ENCODE measurements around the gene UBXN6. TPM values are rescaled to one million over a fixed set of nuclear protein-coding genes. Genes with fewer than 3 reads are reported as not detected.

The UBXN6 gene
- total RNA-seq, 2 donors from 2014 or later, result 82.7 to 199 TPM

DNA sequence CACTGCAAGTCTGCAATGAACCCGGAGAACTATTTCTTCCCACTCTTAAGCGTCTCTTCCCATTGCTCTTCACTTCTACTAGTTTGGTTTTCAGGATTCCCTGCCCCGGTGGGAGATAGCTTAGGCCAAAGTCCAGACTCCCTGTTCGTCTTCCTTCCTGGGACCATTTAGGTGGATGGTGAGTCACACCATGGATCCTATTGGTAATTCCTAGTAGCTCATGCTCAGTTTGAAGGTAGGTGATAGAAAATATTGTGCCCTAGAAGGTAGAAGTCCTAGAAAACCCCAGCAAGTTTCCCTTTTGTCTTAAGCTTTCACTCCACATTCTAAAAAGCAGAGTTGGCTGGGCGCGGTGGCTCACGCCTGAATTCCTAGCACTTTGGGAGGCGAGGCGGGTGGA is 41.3 kb downstream of the UBXN6 start:
- no peak for DNase-seq (ENCODE audit: low spot score)
- no peaks in the 10 kb centered on the region for H3K27me3 ChIP-seq (replicated peaks; ENCODE audit: insufficient read depth)
- H3K36me3 ChIP-seq, result no peaks in the 10 kb centered on the region
- H3K27ac ChIP-seq, result no peak overlapping the region
- TF ChIP-seq POLR2AphosphoS5 (IDR thresholded peaks at IDR 0.05) (no peak), CTCF (IDR thresholded peaks at IDR 0.05) (no peak), POLR2A (IDR thresholded peaks at IDR 0.05) (no peak)
- intact Hi-C loops (cut with DNase I), result no loop called here
- WGBS, result 94% methylated on average over 9 of the region's 9 CpGs
- peaks cover 3% of the 10 kb centered on the region for H3K4me1 ChIP-seq (replicated peaks)
- H3K9me3 ChIP-seq, result no peaks in the 10 kb centered on the region
- H3K4me3 ChIP-seq, result no peak overlapping the region

- 64% methylated on average over 10 of the region's 10 CpGs for WGBS
- Histone ChIP-seq H3K27ac (no peak overlapping the region), H3K9me3 (no peaks in the 10 kb centered on the region), H3K27me3 (replicated peaks; ENCODE audit: insufficient read depth) (no peaks in the 10 kb centered on the region), H3K4me3 (no peak overlapping the region), H3K4me1 (replicated peaks) (peaks cover 3% of the 10 kb centered on the region), H3K36me3 (no peaks in the 10 kb centered on the region)
- DNase-seq (ENCODE audit: low spot score), result no peak
- no peak for TF ChIP-seq POLR2A (IDR thresholded peaks at IDR 0.05)
- no peak for TF ChIP-seq POLR2AphosphoS5 (IDR thresholded peaks at IDR 0.05)
- TF ChIP-seq CTCF (IDR thresholded peaks at IDR 0.05), result no peak
- intact Hi-C loops (cut with DNase I), result no loop called here
Measured at GRCh38 chr19:4415352-4415751, 42.2 kb downstream of the UBXN6 start.

DNA sequence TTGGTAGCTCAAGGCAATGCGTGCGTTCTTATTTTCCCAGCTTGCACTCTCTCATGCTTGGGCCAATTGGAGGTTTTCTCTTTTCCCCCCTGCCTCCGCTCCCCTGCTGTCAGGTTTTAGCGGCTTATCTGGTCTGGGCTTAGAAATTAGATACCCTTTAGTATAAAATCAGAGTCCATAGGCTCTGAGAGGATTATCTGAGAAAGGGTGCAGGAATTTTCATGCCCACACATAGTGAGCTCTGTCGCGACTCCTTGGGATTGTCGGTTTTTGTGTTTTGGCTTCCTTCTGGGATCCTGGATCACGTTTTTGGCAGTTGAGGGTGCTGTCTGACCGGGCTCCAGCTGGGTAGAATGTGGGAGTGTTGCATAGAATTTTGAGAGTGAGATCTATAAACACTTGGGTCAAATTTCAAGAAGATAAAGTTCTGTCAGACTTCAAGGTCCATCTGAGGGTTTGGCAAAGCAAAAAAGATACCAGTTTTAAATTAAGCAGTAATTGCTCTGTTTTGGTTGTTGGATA is 42.7 kb downstream of the UBXN6 start:
- Histone ChIP-seq H3K4me3 (no peak overlapping the region), H3K27me3 (replicated peaks; ENCODE audit: insufficient read depth) (no peaks in the 10 kb centered on the region), H3K9me3 (no peaks in the 10 kb centered on the region), H3K27ac (no peak overlapping the region), H3K36me3 (no peaks in the 10 kb centered on the region), H3K4me1 (replicated peaks) (peaks cover 3% of the 10 kb centered on the region)
- intact Hi-C loops (cut with DNase I), result no loop called here
- DNase-seq (ENCODE audit: low spot score), result no peak
- TF ChIP-seq CTCF (IDR thresholded peaks at IDR 0.05) (no peak), POLR2A (IDR thresholded peaks at IDR 0.05) (no peak), POLR2AphosphoS5 (IDR thresholded peaks at IDR 0.05) (no peak)
- WGBS, result 41% methylated on average over 9 of the region's 9 CpGs

DNA sequence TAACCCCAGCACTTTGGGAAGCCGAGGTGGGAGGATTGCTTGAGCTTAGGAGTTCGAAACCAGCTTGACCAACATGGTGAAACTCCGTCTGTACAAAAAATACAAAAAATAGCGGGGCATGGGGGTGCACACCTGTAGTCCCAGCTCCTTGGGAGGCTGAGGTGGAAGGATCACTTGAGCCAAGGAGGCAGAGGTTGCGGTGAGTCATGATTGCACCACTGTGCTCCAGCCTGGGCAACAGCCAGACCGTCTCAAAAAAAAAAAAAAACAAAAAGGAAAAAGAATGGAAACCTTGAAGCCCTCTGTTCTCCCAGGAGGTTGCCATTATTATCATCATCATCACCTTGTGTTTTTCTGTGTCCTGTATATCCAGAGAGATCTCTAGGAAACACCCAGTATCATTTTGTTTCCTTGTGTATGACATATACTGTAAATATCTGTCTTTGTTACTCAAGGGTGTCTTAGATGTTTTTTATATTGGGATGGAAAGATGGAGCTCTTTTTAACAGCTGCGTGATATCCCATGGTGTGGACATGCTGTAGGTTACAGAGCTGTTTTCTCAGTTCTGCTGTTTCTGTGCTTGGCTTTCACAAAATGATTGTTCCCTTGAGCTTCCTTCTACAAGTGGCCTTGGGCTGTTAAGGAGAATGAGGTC is 43.3 kb downstream of the UBXN6 start:
- 88% methylated on average over 7 of the region's 7 CpGs for WGBS
- H3K36me3 ChIP-seq, result no peaks in the 10 kb centered on the region
- intact Hi-C loops (cut with DNase I), result no loop called here
- H3K27ac ChIP-seq, result no peak overlapping the region
- TF ChIP-seq POLR2AphosphoS5 (IDR thresholded peaks at IDR 0.05) (no peak), POLR2A (IDR thresholded peaks at IDR 0.05) (no peak), CTCF (IDR thresholded peaks at IDR 0.05) (no peak)
- H3K27me3 ChIP-seq (replicated peaks; ENCODE audit: insufficient read depth), result no peaks in the 10 kb centered on the region
- no peak overlapping the region for H3K4me3 ChIP-seq
- no peak for DNase-seq (ENCODE audit: low spot score)
- H3K4me1 ChIP-seq (replicated peaks), result peaks cover 3% of the 10 kb centered on the region
- no peaks in the 10 kb centered on the region for H3K9me3 ChIP-seq

DNA sequence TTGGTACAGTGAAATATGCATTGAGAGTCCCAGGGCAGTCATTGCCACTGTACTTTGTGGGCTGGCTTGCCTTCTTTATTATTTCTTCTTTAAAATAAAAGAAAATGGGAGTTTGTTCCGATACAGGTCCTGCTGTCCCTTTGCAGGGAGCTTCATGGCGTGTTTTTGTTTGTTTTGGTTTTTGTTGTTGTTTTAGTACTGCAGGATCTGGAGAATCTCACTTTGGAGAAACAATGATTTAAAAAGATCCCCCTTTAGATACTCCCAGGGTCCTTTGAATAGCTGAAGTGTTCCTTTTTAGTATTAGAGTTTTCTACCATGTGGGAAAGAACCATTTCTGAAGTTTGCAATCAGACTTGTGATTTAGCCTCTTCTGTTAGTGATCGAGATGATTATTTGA is 44.0 kb downstream of the UBXN6 start:
- H3K9me3 ChIP-seq, result no peaks in the 10 kb centered on the region
- intact Hi-C loops (cut with DNase I), result no loop called here
- peaks cover 3% of the 10 kb centered on the region for H3K4me1 ChIP-seq (replicated peaks)
- TF ChIP-seq POLR2AphosphoS5 (IDR thresholded peaks at IDR 0.05) (no peak), POLR2A (IDR thresholded peaks at IDR 0.05) (no peak), CTCF (IDR thresholded peaks at IDR 0.05) (no peak)
- no peaks in the 10 kb centered on the region for H3K36me3 ChIP-seq
- H3K27ac ChIP-seq, result no peak overlapping the region
- 89% methylated on average over 3 of the region's 3 CpGs for WGBS
- H3K4me3 ChIP-seq, result no peak overlapping the region
- no peaks in the 10 kb centered on the region for H3K27me3 ChIP-seq (replicated peaks; ENCODE audit: insufficient read depth)
- DNase-seq (ENCODE audit: low spot score), result no peak

Data from prostate gland (tissue), 2 donors.